IPS-15b (cell line): ENCODE measurements around the gene VSIG4.
"Not testable (repeated sequence)": the region's sequence is repeated elsewhere in the genome, so short reads cannot be mapped to it uniquely, and the experiment has no call there.

Source experiments
- H3K27me3 ChIP-seq: one replicate; pipeline ENCODE4 v1.6.1; 2013; ENCODE audit warnings: low read length; ENCODE audit not compliant: control insufficient read depth, insufficient read depth
- H3K36me3 ChIP-seq: one replicate; pipeline ENCODE4 v1.6.1; 2013; ENCODE audit warnings: low read length; ENCODE audit not compliant: control insufficient read depth, insufficient read depth
- H3K4me1 ChIP-seq: one replicate; pipeline ENCODE4 v1.6.1; 2013; ENCODE audit warnings: mild to moderate bottlenecking, low read length; ENCODE audit not compliant: control insufficient read depth, insufficient read depth
- H3K4me3 ChIP-seq: one replicate; pipeline ENCODE4 v1.5.1; 2013; ENCODE audit warnings: low read depth, low read length
- H3K9ac ChIP-seq: one replicate; pipeline ENCODE4 v1.6.1; 2013; ENCODE audit warnings: low read depth, mild to moderate bottlenecking, low read length
- H3K9me3 ChIP-seq: one replicate; pipeline ENCODE4 v1.6.1; 2013; ENCODE audit warnings: mild to moderate bottlenecking, low read length; ENCODE audit not compliant: control insufficient read depth, insufficient read depth

The VSIG4 gene, protein sequence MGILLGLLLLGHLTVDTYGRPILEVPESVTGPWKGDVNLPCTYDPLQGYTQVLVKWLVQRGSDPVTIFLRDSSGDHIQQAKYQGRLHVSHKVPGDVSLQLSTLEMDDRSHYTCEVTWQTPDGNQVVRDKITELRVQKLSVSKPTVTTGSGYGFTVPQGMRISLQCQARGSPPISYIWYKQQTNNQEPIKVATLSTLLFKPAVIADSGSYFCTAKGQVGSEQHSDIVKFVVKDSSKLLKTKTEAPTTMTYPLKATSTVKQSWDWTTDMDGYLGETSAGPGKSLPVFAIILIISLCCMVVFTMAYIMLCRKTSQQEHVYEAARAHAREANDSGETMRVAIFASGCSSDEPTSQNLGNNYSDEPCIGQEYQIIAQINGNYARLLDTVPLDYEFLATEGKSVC

GRCh38 chrX:66039944-66040343 lies at the start of gene VSIG4:
Gene VSIG4 (minus strand): TSS chrX:66040080. CDS start chrX:66039998, 82 bp downstream.
- peaks cover 2% of the 10 kb centered on the region for H3K9me3 ChIP-seq
- H3K36me3 ChIP-seq, result no peaks in the 10 kb centered on the region
- no peak within 1 kb of the TSS for H3K4me3 ChIP-seq
- H3K27me3 ChIP-seq, result no peaks in the 10 kb centered on the region
- H3K9ac ChIP-seq, result no peak within 1 kb of the TSS
- no peaks in the 10 kb centered on the region for H3K4me1 ChIP-seq

DNA sequence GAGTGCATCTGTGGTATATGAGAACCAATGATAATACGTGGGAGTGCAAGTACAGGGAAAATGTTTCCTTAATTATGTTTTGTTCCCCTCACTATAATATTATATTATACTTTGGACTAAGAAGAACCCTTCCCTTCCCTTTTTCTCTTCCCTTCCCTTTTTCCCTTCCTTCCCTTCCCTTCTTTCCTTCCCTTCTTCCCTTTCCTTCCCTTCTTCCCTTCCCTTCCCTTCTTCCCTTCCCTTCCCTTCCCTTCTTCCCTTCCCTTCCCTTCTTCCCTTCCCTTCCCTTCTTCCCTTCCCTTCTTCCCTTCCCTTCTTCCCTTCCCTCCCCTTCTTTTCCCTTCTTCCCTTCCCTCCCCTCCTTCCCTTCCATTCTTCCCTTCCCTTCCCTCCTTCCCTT lies 36.9 kb upstream of the VSIG4 start:
- Histone ChIP-seq H3K9me3 (no peaks in the 10 kb centered on the region), H3K36me3 (no peaks in the 10 kb centered on the region), H3K9ac (no peak overlapping the region), H3K4me3 (no peak overlapping the region), H3K4me1 (no peaks in the 10 kb centered on the region), H3K27me3 (no peaks in the 10 kb centered on the region)

DNA sequence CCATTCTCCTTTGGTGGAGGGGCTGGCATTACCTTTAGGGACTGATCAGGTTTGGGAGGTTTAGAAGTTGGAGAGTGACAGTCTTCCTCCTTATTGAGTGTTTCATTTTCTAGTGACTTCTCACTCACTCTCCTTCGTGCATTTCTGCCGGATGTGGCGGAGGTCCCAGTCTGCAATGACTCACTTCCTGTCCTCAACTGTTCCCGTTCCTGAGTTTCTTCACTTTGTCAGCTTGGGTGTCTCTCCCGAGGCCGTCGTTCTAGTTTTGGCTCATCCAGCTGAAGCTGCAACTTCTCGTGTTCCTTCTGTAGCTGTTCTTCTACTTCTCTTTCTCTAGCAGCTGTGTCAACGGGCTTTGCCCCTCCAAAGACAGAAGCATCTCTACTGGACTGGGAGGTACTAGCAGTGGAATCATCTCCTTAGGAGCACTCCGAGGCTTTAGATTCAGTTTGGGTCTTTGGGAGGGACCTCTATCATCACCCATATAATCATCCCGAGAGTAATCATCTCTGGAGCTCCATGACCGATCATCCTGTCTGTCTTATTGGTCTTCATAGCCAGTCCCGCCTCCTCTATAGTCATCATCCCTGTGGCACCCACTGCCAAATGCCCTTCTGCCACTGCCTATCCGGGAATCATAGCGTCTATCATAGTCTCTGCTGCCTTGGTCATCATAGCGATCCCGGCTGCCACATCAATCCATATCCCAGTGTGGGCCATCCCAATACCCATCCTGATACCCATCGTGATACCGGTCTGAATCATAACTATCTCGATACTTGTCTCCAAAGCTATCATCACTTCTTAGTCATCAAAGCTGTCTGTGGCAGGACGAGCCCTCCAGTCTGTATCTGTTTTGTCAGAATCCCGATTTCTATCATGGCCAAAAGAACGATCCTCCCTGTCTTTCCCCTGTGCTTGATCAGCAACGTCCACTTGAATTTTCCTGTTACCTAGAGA lies 35.3 kb upstream of the VSIG4 start:
- Histone ChIP-seq H3K4me3 (no peak overlapping the region), H3K9me3 (no peaks in the 10 kb centered on the region), H3K36me3 (no peaks in the 10 kb centered on the region), H3K27me3 (no peaks in the 10 kb centered on the region), H3K9ac (no peak overlapping the region), H3K4me1 (no peaks in the 10 kb centered on the region)

GRCh38 chrX:66071126-66071525 lies 31.2 kb upstream of the VSIG4 start:
- Histone ChIP-seq H3K4me1 (no peaks in the 10 kb centered on the region), H3K9me3 (no peaks in the 10 kb centered on the region), H3K9ac (no peak overlapping the region)

DNA sequence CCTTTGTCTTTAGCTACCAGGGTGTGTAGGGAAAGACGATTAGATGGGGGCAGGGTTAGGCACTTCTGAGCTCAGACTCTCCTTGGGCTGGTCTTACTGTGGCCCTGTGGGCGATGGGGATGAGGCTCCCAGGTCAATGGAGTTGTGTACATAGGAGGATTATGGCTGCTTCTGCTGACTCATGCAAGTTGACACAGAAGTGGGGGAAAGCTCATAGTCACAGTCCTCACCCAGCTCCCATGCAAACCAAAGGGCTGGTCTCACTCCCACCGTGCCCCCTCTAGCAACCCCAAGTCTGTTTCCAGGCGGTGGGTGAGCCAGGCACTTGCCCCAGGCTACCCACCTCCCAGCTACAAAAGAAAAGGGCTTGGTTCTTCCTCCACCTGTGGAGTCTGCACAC lies 24.4 kb upstream of the VSIG4 start:
- Histone ChIP-seq H3K27me3 (no peaks in the 10 kb centered on the region), H3K4me1 (no peaks in the 10 kb centered on the region), H3K9me3 (no peaks in the 10 kb centered on the region), H3K36me3 (no peaks in the 10 kb centered on the region), H3K4me3 (no peak overlapping the region), H3K9ac (no peak overlapping the region)

More at GRCh38 chrX:66071126-66071525, 31.2 kb upstream of the VSIG4 start:
- no peaks in the 10 kb centered on the region for H3K36me3 ChIP-seq
- H3K27me3 ChIP-seq, result no peaks in the 10 kb centered on the region
- no peak overlapping the region for H3K4me3 ChIP-seq

- H3K27me3 ChIP-seq, H3K4me1 ChIP-seq, H3K9ac ChIP-seq, H3K4me3 ChIP-seq, H3K36me3 ChIP-seq, H3K9me3 ChIP-seq: not testable (repeated sequence)
Measured at GRCh38 chrX:66057019-66057418, 17.1 kb upstream of the VSIG4 start.

GRCh38 chrX:66054978-66055377 lies 15.1 kb upstream of the VSIG4 start:
- Histone ChIP-seq H3K9me3 (no peaks in the 10 kb centered on the region), H3K4me1 (no peaks in the 10 kb centered on the region), H3K36me3 (no peaks in the 10 kb centered on the region)

DNA sequence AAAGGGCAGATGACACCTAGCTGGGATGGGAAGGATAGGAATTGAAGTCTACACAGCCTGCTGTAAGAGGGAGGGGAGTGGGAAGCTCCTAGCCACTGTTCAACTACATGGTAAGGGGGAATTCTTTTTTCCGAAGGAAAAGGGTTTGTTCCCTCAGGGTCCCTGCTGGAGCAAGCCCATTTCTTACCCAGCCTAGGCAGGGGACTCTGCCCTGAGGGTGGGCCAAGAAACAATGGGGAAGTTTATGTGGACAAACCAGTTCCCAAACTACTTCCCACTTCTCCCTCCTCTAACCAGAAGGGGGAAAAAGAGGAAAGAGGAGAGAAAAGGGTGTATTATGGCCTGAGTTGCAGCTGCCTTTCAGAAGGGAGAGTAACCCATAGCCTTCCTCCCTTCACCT lies 13.5 kb upstream of the VSIG4 start:
- H3K9me3 ChIP-seq, result no peaks in the 10 kb centered on the region
- no peak overlapping the region for H3K9ac ChIP-seq
- no peaks in the 10 kb centered on the region for H3K4me1 ChIP-seq
- no peaks in the 10 kb centered on the region for H3K36me3 ChIP-seq
- H3K4me3 ChIP-seq, result no peak overlapping the region
- no peaks in the 10 kb centered on the region for H3K27me3 ChIP-seq

More at GRCh38 chrX:66054978-66055377, 15.1 kb upstream of the VSIG4 start:
- Histone ChIP-seq H3K9ac (no peak overlapping the region), H3K4me3 (no peak overlapping the region), H3K27me3 (no peaks in the 10 kb centered on the region)

DNA sequence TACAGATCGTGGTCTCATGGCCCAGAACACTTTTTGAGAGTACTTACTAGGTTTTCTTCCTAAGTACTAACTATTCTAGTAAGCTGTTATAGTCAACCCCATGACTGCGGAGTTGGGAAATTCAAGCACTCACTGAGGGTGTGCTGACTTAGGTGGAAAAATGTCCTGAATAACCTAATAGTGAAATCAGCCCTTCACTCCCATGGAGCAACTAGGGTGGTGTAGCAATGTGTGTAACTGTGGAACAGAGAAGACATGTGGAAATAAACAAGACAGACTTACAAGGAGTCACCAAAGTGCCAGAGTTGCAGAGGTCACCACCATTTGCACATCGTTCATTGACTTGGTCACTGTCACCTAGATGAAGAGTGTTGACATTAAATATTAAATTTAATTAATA lies 12.1 kb upstream of the VSIG4 start:
- H3K9me3 ChIP-seq, result no peaks in the 10 kb centered on the region
- H3K9ac ChIP-seq, result no peak overlapping the region
- H3K36me3 ChIP-seq, result no peaks in the 10 kb centered on the region
- H3K4me3 ChIP-seq, result no peak overlapping the region
- H3K4me1 ChIP-seq, result no peaks in the 10 kb centered on the region
- no peaks in the 10 kb centered on the region for H3K27me3 ChIP-seq

DNA sequence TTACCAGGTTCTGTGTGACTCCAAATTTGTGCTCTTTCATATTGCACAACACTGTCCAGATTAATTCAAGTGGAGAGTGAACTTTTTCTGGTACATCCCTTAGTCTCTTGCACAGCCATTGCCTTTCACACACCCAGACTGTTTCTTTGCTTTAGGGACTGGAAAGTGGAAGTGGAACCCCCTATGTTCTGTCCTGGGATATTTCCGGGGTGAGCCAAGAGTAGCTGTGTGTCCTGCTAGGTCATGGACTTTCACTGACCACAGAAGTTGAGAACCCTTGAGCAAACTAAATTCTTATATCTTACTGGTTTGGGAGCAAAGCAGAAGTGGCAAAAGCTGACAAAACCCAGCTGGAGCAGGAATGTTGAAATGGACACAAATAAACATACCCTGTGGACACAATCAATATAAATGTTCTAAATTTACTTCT lies 10.3 kb upstream of the VSIG4 start:
- Histone ChIP-seq H3K36me3 (no peaks in the 10 kb centered on the region), H3K9me3 (peaks cover under 1% of the 10 kb centered on the region), H3K9ac (no peak overlapping the region), H3K4me3 (no peak overlapping the region), H3K27me3 (no peaks in the 10 kb centered on the region), H3K4me1 (no peaks in the 10 kb centered on the region)

- Histone ChIP-seq H3K4me1 (no peaks in the 10 kb centered on the region), H3K9me3 (peaks cover 5% of the 10 kb centered on the region), H3K27me3 (no peaks in the 10 kb centered on the region), H3K36me3 (no peaks in the 10 kb centered on the region), H3K4me3 (no peak overlapping the region), H3K9ac (no peak overlapping the region)
Measured at GRCh38 chrX:66049056-66049455, 9.2 kb upstream of the VSIG4 start.
